Stimulated activated CD4-positive, alpha-beta T cell treated with anti-CD3 and anti-CD28 coated beads, Interleukin-4, amount 100 ng/mL, for 4 hours (primary cell): Measurements from ENCODE around the gene ZKSCAN8.

Source experiments
- DNase-seq, 2 experiments: peaks; one replicate each; pipeline ENCODE4 v3.0.0-alpha.2; 2020

ZKSCAN8 gene

GRCh38 chr6:28140616-28141015 lies 1.1 kb upstream of the ZKSCAN8 start:
- no peak for DNase-seq

- DNase-seq, result no peak
Observed at GRCh38 chr6:28142446-28142845, 763 bp downstream of the ZKSCAN8 start.

GRCh38 chr6:28145231-28145630 lies 3.5 kb downstream of the ZKSCAN8 start:
- no peak for DNase-seq

DNA sequence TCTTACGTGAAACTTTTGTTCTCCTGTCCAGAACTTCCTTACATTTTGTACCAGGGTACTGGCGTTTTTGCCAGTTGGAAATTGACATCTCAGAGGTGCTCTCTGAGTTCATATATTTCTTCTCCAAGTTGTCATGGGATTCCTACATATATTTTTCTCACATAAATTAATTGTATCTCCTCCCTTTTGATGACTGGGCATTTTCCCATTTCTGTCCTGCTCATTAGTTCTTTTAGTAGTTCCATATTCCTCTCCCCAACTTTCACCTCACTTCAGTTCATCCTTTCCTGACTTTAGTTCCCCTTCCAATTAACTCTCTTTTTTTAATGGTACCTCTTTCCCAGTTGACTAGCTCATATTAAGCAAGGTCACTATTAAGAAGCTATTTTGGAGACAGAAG lies 10.8 kb downstream of the ZKSCAN8 start:
- DNase-seq, result no peak

DNA sequence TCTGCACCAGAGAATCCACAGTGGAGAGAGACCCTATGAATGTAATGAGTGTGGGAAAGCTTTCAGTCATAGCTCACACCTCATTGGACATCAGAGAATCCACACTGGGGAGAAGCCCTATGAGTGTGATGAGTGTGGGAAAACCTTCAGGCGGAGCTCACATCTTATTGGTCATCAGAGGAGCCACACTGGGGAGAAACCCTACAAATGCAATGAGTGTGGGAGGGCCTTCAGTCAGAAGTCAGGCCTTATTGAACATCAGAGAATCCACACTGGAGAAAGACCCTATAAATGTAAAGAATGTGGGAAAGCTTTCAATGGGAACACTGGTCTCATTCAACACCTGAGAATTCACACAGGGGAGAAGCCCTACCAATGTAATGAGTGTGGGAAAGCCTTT lies 11.9 kb downstream of the ZKSCAN8 start:
- no peak for DNase-seq

- DNase-seq, result no peak
Observed at GRCh38 chr6:28154357-28154756, 12.7 kb downstream of the ZKSCAN8 start.

DNA sequence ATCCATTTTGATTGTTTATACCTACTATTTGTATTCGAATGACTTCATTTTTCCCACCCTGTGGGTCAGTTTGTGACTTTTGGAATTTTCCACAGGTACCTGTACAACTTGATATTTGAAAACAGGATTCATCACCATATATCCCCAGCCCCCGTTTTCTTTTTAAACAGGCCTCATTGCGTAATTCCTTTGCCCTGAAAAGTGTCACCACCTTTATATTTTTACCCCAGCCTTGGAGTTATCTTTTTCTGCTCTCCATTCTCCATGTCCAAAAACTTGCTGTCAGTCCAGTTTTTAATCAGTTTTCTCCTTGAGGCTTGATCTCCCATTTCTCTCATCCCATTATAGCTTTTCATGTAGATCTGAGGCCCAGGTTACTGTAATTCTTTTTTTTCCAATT lies 16.6 kb downstream of the ZKSCAN8 start:
- no peak for DNase-seq

- no peak for DNase-seq
Observed at GRCh38 chr6:28159029-28159607, 17.4 kb downstream of the ZKSCAN8 start.

DNA sequence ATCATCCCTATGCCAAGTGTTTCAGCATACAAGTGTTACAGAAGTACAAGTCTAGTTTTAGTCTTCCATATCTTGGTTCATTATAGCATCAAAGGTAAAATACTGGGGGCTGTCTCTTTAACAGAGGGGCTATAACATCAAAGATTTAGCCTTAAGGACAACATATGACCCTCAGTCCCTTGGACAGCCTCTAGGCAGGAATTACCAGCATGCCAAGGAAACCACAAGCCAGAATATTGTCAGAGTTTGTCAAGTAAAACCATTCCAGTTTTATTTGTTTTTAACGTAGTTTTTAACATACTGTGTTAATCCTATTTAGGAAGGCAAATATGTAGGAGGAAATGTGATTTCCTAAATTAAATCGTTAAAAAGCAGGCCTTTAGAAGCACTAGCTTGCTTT lies 18.6 kb downstream of the ZKSCAN8 start:
- no peak for DNase-seq

- peak; percentile 85 for DNase-seq
Observed at GRCh38 chr6:28161410-28162079, 19.9 kb downstream of the ZKSCAN8 start.

GRCh38 chr6:28165563-28165962 lies 23.9 kb downstream of the ZKSCAN8 start:
- DNase-seq, result no peak

DNA sequence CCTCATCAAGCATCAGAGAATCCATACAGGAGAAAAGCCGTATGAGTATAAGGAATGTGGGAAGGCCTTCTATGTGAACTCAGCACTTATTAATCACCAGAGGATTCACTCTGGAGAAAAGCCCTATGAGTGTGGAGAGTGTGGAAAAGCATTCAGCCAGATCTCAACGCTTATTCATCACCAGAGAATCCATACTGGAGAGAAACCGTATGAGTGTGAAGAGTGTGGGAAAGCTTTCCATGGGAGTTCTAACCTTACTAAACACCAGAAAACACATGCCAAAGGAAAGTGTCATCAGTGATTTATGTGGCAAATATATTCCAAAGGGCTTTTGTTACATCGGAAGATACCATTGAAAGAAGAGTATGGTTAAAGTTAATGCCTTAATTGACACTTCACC lies 25.4 kb downstream of the ZKSCAN8 start:
- DNase-seq, result no peak

- DNase-seq, result no peak
Observed at GRCh38 chr6:28167926-28168325, 26.2 kb downstream of the ZKSCAN8 start.

- DNase-seq, result no peak
Observed at GRCh38 chr6:28171271-28171670, 29.6 kb downstream of the ZKSCAN8 start.

DNA sequence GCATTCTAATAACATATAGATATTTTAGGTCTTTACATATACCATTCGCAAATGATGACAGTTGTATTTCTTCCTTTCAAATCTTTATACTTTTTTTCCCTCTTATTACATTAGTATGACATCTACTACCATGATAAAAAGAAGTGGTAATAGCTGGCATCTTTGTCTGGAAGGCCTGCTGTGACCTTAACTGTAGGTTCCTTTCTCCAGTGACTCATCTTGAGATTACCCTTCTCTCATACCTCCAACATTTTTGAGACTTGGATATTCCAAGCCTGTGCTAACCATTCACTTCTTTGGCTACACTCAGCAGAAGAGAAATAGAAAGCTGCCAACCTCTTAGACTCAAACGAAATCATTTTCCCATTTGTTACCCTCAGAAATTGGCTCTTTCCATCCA lies 30.3 kb downstream of the ZKSCAN8 start:
- no peak for DNase-seq

GRCh38 chr6:28176373-28176772 lies 34.7 kb downstream of the ZKSCAN8 start:
- DNase-seq, result no peak

DNA sequence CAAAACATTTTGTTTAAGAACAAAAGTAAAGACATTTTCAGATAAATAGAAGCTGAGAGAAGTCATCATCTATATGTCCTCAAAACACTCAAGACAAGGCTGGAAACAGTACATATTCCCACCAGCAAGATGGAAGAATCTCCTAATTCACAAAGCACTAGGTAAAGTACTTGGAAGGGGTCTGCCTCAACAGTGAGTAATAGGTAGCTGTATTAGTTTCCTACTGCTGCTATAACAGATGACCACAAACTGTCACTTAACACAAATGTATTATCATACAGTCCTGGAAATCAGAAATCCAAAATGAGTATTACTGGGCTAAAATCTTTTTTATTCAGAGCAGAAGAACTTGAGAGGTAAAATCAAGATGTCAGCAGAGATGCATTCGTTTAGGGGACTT lies 40.6 kb downstream of the ZKSCAN8 start:
- no peak for DNase-seq

DNA sequence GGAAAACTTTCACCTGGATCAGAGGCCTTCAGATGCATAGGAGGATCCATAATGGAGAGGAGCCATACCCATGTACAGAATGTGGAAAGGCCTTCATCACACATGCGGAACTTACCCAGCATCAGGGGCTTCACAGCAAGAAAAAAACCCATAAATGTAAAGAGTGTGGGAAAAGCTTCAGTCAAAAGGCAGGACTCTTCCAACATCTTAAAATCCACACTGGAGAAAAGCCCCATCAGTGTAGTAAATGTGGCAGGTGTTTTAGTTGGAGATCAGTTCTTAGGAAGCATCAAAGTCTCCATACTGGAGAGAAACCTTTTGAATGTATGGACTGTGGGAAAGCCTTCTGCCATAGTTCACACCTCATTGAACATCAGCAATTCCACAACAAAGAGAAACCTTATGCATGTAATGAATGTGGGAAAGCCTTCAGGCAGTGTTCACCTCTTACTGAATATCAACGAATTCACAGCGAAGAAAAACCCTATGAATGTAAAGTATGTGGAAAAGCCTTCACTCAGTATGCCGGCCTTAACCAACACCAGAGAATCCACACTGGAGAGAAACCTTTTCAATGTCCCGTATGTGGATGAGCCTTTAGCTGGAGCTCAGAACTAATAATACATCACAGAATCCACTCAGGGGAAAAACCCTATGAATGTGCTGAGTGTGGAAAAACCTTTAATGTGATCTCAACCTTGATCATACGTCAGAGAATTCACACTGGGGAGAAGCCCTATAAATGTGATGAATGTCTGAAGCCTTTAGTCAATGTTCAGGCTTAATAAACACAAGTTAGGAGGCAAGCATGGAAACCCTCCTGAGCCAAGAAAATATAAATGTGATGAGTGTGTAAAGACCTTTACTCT lies 46.7 kb downstream of the ZKSCAN8 start:
- no peak for DNase-seq

DNA sequence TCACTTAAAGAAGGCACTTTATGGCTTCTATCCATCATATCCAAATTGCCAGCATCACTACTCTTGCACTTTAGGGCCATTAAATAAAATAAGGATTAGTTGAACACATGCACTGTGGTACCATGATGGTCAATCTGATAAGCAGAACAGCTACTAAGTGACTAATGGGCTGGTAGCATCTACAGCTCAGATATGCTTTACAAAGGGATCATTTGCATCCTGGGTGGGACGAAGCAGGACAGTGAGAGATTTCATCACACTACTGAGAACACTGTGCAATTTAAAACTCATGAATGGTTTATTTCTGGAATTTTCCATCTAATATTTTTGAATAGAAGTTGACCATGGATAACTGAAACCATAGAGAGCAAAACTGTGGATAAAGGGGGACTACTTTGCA lies 58.3 kb downstream of the ZKSCAN8 start:
- no peak for DNase-seq

DNA sequence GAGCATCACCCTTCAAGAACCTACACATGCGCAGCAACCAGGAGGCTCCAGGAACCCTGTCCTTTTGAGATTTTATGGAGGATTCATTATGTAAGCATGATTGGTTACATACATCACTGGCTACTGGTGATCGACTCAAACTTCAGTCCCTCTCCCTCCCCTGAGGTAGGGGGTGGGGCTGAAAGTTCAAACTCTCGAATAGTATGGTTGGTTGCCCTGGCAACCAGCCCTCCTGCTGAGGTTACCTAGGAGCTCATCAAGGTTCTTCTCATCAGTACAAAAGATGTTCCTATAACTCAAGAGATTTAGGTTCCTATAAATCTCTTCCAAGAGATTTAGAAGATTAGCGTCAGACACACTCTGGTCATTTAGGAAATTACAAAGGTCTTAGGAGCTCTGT lies 61.5 kb downstream of the ZKSCAN8 start:
- no peak for DNase-seq

DNA sequence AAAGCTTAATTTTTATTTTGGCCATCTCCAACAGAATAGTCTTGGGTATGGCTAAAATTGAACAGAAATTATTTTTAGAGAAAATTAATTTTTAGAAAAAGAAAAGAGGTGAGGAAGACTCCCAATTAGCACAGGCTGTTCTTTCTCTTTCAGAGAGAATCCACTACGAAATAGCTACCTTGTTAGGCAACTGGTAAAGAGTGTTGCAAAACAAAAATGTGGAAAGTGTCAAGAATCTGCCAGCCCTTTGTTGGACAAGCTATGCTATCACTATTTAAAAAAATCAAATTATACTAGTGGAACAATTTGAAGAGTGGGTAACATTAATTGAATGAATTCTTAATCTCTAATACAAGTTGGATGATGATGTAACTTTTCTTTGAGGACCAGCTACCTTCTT lies 64.2 kb downstream of the ZKSCAN8 start:
- DNase-seq, result no peak

GRCh38 chr6:28206527-28206926 lies 64.8 kb downstream of the ZKSCAN8 start:
- no peak for DNase-seq

- DNase-seq, result no peak
Observed at GRCh38 chr6:28206928-28207509, 65.3 kb downstream of the ZKSCAN8 start.
